HEK293T (cell line): ENCODE measurements around the gene ANKRD34C.
A peak's percentile ranks its signal among the peaks of the same experiment; 100 is the strongest.

Source experiments
- CTCF ChIA-PET: fragments of 350-600 bp; formaldehyde crosslinking; extraction: SDS; loops from one replicate; lab custom pipeline; 2021; ENCODE audit warnings: antibody characterized with exemption, inconsistent platforms; lab: Yijun Ruan, JAX
- POLR2A ChIA-PET: fragments of 350-600 bp; formaldehyde crosslinking; extraction: SDS; loops from one replicate; lab custom pipeline; 2020; ENCODE audit warnings: antibody characterized with exemption, inconsistent platforms; lab: Yijun Ruan, JAX
- DNase-seq: peaks from one replicate; pipeline ENCODE4 v3.0.0; 2012; ENCODE audit warnings: mixed read lengths; ENCODE audit errors: extremely low spot score
- ARNT ChIP-seq: fragments of 450-650 bp; IDR thresholded peaks from 2 replicates; pipeline ENCODE4 v1.6.1; 2017; ENCODE audit warnings: mild to moderate bottlenecking
- BHLHE40 ChIP-seq: fragments of 450-650 bp; IDR thresholded peaks from 2 replicates; pipeline ENCODE4 v1.6.1; 2016; ENCODE audit warnings: mild to moderate bottlenecking, moderate library complexity, borderline replicate concordance
- CTBP1 ChIP-seq: fragments of 450-650 bp; IDR thresholded peaks from 2 replicates; pipeline ENCODE4 v1.6.1; 2016; ENCODE audit warnings: borderline replicate concordance
- ELF4 ChIP-seq: fragments of 450-650 bp; IDR thresholded peaks from 2 replicates; pipeline ENCODE4 v1.6.1; 2017; ENCODE audit warnings: antibody characterized with exemption
- FOXA1 ChIP-seq: fragments of 450-650 bp; IDR thresholded peaks from 2 replicates; pipeline ENCODE4 v1.6.1; 2016; ENCODE audit warnings: mild to moderate bottlenecking
- FOXK2 ChIP-seq: fragments of 450-650 bp; IDR thresholded peaks from 2 replicates; pipeline ENCODE4 v1.6.1; 2016; ENCODE audit warnings: mild to moderate bottlenecking
- FOXM1 ChIP-seq: fragments of 450-650 bp; IDR thresholded peaks from 2 replicates; pipeline ENCODE4 v1.6.1; 2017; ENCODE audit warnings: mild to moderate bottlenecking, borderline replicate concordance
- HDGF ChIP-seq: fragments of 450-650 bp; IDR thresholded peaks from 2 replicates; pipeline ENCODE4 v1.6.1; 2017; ENCODE audit warnings: antibody characterized with exemption, borderline replicate concordance
- L3MBTL2 ChIP-seq: fragments of 450-650 bp; conservative IDR thresholded peaks from 2 replicates; pipeline ENCODE4 v1.6.1; 2016; ENCODE audit warnings: mild to moderate bottlenecking
- LEF1 ChIP-seq: fragments of 450-650 bp; IDR thresholded peaks from 2 replicates; pipeline ENCODE4 v1.6.1; 2017; ENCODE audit warnings: mild to moderate bottlenecking, borderline replicate concordance
- NFRKB ChIP-seq: fragments of 450-650 bp; IDR thresholded peaks from 2 replicates; pipeline ENCODE4 v1.6.1; 2016; ENCODE audit warnings: mild to moderate bottlenecking, moderate library complexity
- SP1 ChIP-seq: fragments of 450-650 bp; IDR thresholded peaks from 2 replicates; pipeline ENCODE4 v1.6.1; 2017
- SUZ12 ChIP-seq: fragments of 450-650 bp; IDR thresholded peaks from 2 replicates; pipeline ENCODE4 v1.6.1; 2016; ENCODE audit warnings: mild to moderate bottlenecking
- TARDBP ChIP-seq: fragments of 450-650 bp; IDR thresholded peaks from 2 replicates; pipeline ENCODE4 v1.6.1; 2016
- ZNF384 ChIP-seq: fragments of 450-650 bp; IDR thresholded peaks from 2 replicates; pipeline ENCODE4 v1.6.1; 2016
- TF ChIP-seq, protein P1 (sequence below): fragments of 450-650 bp; IDR thresholded peaks from 2 replicates; pipeline ENCODE4 v1.6.1; 2016

Gene ANKRD34C

DNA sequence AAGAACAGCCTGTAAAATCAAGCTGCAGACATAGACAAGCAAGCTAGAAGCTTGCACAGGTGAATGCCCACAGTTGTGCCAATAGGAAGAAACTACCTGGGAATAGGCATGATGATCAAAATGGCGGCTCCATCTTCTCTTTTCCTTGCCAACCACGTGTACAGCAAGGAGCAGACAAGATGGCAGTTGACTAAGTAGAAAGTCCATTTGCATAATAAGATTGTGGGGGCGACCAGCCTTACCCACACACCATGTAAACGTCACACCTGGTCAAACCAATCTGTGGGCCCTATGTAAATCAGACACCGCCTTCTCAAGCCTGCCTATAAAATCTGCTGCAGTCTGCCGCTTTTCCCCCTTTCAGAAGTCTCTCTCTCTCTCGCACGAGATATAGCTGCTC, 25.1 kb upstream of the ANKRD34C start:
- POLR2A ChIA-PET: no interaction called here
- no peak for DNase-seq
- CTCF ChIA-PET: no interaction called here
- TF ChIP-seq ARNT: no peak
- no peak for TF ChIP-seq SUZ12
- TF ChIP-seq CTBP1: no peak
- TF ChIP-seq SP1: no peak
- no peak for TF ChIP-seq ELF4
- TF ChIP-seq ZNF384: no peak
- TF ChIP-seq L3MBTL2: no peak
- TF ChIP-seq HDGF: no peak

GRCh38 chr15:79261836-79262235, 20.7 kb upstream of the ANKRD34C start:
- TF ChIP-seq TARDBP (no peak), NFRKB (no peak), CTBP1 (no peak), FOXA1 (no peak)
- ChIA-PET CTCF (no interaction called here), POLR2A (no interaction called here)
- DNase-seq: no peak

DNA sequence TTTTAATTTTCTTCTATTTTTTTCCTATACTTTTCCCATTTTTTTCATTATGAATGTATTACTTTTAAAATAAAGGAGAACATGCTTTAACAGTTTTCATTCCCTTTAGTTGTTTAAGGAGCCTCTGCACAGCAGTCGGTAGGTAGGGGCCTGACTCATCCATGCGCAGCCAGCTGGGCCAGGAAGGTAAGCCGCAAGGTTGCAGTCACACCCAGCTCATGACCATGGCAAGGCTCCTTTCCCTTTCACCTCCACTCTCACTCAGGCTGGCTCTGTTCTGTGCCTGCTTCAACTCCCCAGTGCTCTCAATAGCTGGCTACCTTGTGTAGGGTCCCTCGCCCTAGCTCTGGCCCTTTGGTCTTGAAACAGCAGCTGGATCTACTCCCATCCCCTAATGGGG, 17.4 kb upstream of the ANKRD34C start:
- ChIA-PET CTCF (no interaction called here), POLR2A (no interaction called here)
- TF ChIP-seq FOXK2: no peak
- TF ChIP-seq HDGF: no peak
- TF ChIP-seq SUZ12: no peak
- TF ChIP-seq L3MBTL2: no peak
- TF ChIP-seq ELF4: no peak
- no peak for TF ChIP-seq LEF1
- no peak for TF ChIP-seq TARDBP
- no peak for TF ChIP-seq ZNF384
- no peak for TF ChIP-seq BHLHE40
- TF ChIP-seq, protein P1, sequence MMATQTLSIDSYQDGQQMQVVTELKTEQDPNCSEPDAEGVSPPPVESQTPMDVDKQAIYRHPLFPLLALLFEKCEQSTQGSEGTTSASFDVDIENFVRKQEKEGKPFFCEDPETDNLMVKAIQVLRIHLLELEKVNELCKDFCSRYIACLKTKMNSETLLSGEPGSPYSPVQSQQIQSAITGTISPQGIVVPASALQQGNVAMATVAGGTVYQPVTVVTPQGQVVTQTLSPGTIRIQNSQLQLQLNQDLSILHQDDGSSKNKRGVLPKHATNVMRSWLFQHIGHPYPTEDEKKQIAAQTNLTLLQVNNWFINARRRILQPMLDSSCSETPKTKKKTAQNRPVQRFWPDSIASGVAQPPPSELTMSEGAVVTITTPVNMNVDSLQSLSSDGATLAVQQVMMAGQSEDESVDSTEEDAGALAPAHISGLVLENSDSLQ: no peak
- TF ChIP-seq SP1: no peak
- no peak for TF ChIP-seq FOXA1
- no peak for TF ChIP-seq FOXM1
- no peak for TF ChIP-seq CTBP1
- TF ChIP-seq NFRKB: no peak
- TF ChIP-seq ARNT: no peak
- DNase-seq: no peak

DNA sequence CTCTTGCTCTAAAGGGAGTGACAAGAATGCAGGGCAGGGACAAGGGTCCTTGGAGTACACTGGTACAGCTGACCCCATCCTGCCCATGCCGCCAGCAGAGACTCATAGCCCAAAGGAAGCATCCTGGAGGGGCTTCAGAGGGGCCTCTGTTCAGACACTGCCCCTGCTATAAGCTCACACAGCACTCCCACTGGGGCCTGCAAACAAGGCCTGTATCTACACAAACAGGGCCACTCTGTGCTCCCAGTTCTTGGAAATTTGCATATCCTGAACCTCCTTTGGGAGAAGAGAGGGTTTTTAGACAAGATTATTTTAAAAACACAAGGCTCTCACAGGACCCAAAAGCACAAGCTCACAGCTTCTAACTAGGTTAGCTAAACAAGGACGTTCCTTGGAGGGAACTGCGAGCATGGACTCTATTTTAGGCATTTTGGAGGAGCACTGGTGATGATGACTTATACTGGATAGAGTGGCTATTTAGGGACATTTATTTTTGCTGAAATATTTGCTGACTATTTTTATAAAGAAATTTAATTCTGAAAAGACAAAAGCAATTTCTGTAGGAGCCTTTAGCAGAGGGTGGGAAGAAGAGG, 16.4 kb upstream of the ANKRD34C start:
- TF ChIP-seq, protein P1: no peak
- TF ChIP-seq L3MBTL2 (no peak), NFRKB (no peak), ARNT (no peak), SUZ12 (no peak), FOXM1 (no peak), FOXA1 (no peak), SP1 (no peak), HDGF (no peak), ELF4 (no peak), BHLHE40 (no peak), ZNF384 (no peak), LEF1 (no peak), TARDBP (no peak), FOXK2 (no peak), CTBP1 (no peak)
- CTCF ChIA-PET: no interaction called here
- POLR2A ChIA-PET: no interaction called here
- no peak for DNase-seq

- DNase-seq: peak; percentile 81
- ChIA-PET POLR2A (no interaction called here), CTCF (no interaction called here)
- TF ChIP-seq BHLHE40 (no peak), NFRKB (no peak), TARDBP (no peak), HDGF (no peak), SUZ12 (no peak), LEF1 (no peak), SP1 (no peak), FOXM1 (no peak), FOXA1 (no peak), ELF4 (no peak), L3MBTL2 (no peak), ZNF384 (no peak), FOXK2 (no peak), ARNT (no peak), CTBP1 (no peak)
- TF ChIP-seq, protein P1: no peak
Observed at GRCh38 chr15:79283252-79284048, 928 bp downstream of the ANKRD34C start.

- ChIA-PET POLR2A (no interaction called here), CTCF (no interaction called here)
- TF ChIP-seq, protein P1: no peak
- no peak for TF ChIP-seq ARNT
- TF ChIP-seq SUZ12: no peak
- TF ChIP-seq FOXA1: no peak
- no peak for TF ChIP-seq L3MBTL2
- no peak for TF ChIP-seq SP1
- DNase-seq: no peak
Observed at GRCh38 chr15:79290642-79291275, 8.2 kb downstream of the ANKRD34C start.
